Measurements from ENCODE around the gene ZNF540. TPM values are rescaled to one million over a fixed set of nuclear protein-coding genes. Genes with fewer than 3 reads are reported as not detected.

Gene ZNF540
- total and polyA plus RNA-seq, 11 donors, result 1.4 to 8.2 (median 5.0) TPM

GRCh38 chr19:37593996-37594303, 726 bp upstream of the ZNF540 start:
- intact Hi-C loops (cut with DNase I), result loop anchor here in 3 of 10 donors (1.0 to 10.0 kb wide), 5 partner anchors 61 to 127 kb away; partner anchors contain the start of genes ZFP30 (in 2 of the 3), ZNF569 (in 1 of the 3) and ZNF570 (in 1 of the 3)
- H3K27ac ChIP-seq, result peak overlapping the region in 11 of 12 donors; percentile 74 to 92 (median 89)
- peak overlapping the region; percentile 34 to 94 (median 79) for H3K4me3 ChIP-seq
- H3K27me3 ChIP-seq, result no peaks in the 10 kb centered on the region
- TF ChIP-seq CTCF (IDR thresholded peaks at IDR 0.05) (no peak), POLR2A (IDR thresholded peaks at IDR 0.05) (no peak)
- no peak for ATAC-seq
- peaks cover 0 to 24% (median 17%) of the 10 kb centered on the region in 12 donors for H3K4me1 ChIP-seq
- WGBS, 4 donors, result 5 to 9% (median 7%) methylated on average over 9 of the region's 9 CpGs
- H3K36me3 ChIP-seq, result peaks cover 0 to 11% (median 8%) of the 10 kb centered on the region in 9 donors
- peaks cover 0 to 43% (median 6%) of the 10 kb centered on the region in 12 donors for H3K9me3 ChIP-seq
- DNase-seq, result no peak

GRCh38 chr19:37594982-37595382, 306 bp downstream of the ZNF540 start:
- Histone ChIP-seq H3K4me3 (peak overlapping the region; percentile 34 to 94 (median 79)), H3K27ac (peak overlapping the region; percentile 74 to 92 (median 90)), H3K27me3 (no peaks in the 10 kb centered on the region), H3K9me3 (peaks cover 0 to 33% (median 6%) of the 10 kb centered on the region in 12 donors), H3K36me3 (peaks cover 0 to 21% (median 17%) of the 10 kb centered on the region in 9 donors), H3K4me1 (peaks cover 0 to 24% (median 17%) of the 10 kb centered on the region in 12 donors)
- intact Hi-C loops (cut with DNase I), result loop anchor here in 3 of 10 donors (1.0 to 10.0 kb wide), 7 partner anchors 57 to 128 kb away; partner anchors contain the start of genes ZFP30 (in 2 of the 3), ZNF569 (in 1 of the 3), ZNF570 (in 1 of the 3) and ZNF607 (in 1 of the 3)
- peak; percentile 64 to 80 (median 76) for DNase-seq
- 0 to 1% (median 1%) methylated on average over 20 of the region's 20 CpGs for WGBS, 4 donors
- TF ChIP-seq CTCF (IDR thresholded peaks at IDR 0.05) (no peak), POLR2A (IDR thresholded peaks at IDR 0.05) (no peak)
- ATAC-seq, result peak; percentile 67 to 81 (median 76)

- no peak overlapping the region for H3K27ac ChIP-seq
- 94 to 95% (median 95%) methylated on average over 11 of the region's 11 CpGs for WGBS, 4 donors
- no peaks in the 10 kb centered on the region for H3K27me3 ChIP-seq
- H3K4me1 ChIP-seq, result no peaks in the 10 kb centered on the region
- TF ChIP-seq POLR2A (IDR thresholded peaks at IDR 0.05), result no peak
- TF ChIP-seq CTCF (IDR thresholded peaks at IDR 0.05), result no peak
- no peak overlapping the region for H3K4me3 ChIP-seq
- intact Hi-C loops (cut with DNase I), result no loop called here
- H3K9me3 ChIP-seq, result peaks cover 0 to 98% (median 83%) of the 10 kb centered on the region in 12 donors
- peaks cover 14 to 64% (median 39%) of the 10 kb centered on the region in 9 donors for H3K36me3 ChIP-seq
- ATAC-seq (no peak), DNase-seq (no peak)
These were observed 40.7 kb downstream of the ZNF540 start for GRCh38 chr19:37635076-37636056.

- ATAC-seq (no peak), DNase-seq (no peak)
- no peaks in the 10 kb centered on the region for H3K27me3 ChIP-seq
- 0 to 6% (median 3%) methylated on average over 5 of the region's 5 CpGs for WGBS, 4 donors
- peaks cover 0 to 3% (median 0%) of the 10 kb centered on the region in 9 donors for H3K36me3 ChIP-seq
- peak overlapping the region in 11 of 12 donors; percentile 67 to 90 (median 80) for H3K4me3 ChIP-seq
- H3K27ac ChIP-seq, result peak overlapping the region in 10 of 12 donors; percentile 84 to 94 (median 91)
- H3K9me3 ChIP-seq, result peaks cover 0 to 8% (median 0%) of the 10 kb centered on the region in 12 donors
- no peak for TF ChIP-seq POLR2A (IDR thresholded peaks at IDR 0.05)
- no peak for TF ChIP-seq CTCF (IDR thresholded peaks at IDR 0.05)
- intact Hi-C loops (cut with DNase I), result loop anchor here in 3 of 10 donors (2.0 to 10.0 kb wide), 7 partner anchors 39 to 187 kb away; partner anchors contain the start of genes ZNF607 (in 3 of the 3), ZNF540 (in 1 of the 3), ZNF569 (in 1 of the 3) and ZNF570 (in 1 of the 3)
- H3K4me1 ChIP-seq, result peaks cover 5 to 27% (median 14%) of the 10 kb centered on the region in 12 donors
These were observed 59.4 kb downstream of the ZNF540 start for GRCh38 chr19:37654118-37654517.
